DND-41 (cell line): Measurements from ENCODE around the gene ACSL3.

Source experiments
- ATAC-seq: fragments of 200-7000 bp; cut with Tn5 transposase; 3 replicates; pipeline ENCODE4 v1.9.1; 2021; ENCODE audit warnings: low read depth; ENCODE audit not compliant: insufficient read depth
- DNase-seq: peaks from one replicate; pipeline ENCODE4 v3.0.0-alpha.2; 2020
- H2AFZ ChIP-seq: 2 replicates; pipeline ENCODE4 v1.6.0; 2012; ENCODE audit warnings: low read depth, low read length
- H3K27ac ChIP-seq: 2 replicates; pipeline ENCODE4 v1.5.1; 2012; ENCODE audit warnings: low read length, inconsistent platforms
- H3K27me3 ChIP-seq: fragments of 200-600 bp; sonication (generic); 2 replicates; pipeline ENCODE4 v1.6.0; 2012; ENCODE audit warnings: low read length, mild to moderate bottlenecking, inconsistent platforms; ENCODE audit not compliant: insufficient read depth, poor library complexity
- H3K36me3 ChIP-seq: 2 replicates; pipeline ENCODE4 v1.5.1; 2012; ENCODE audit warnings: low read length, inconsistent platforms; ENCODE audit not compliant: insufficient read depth
- H3K4me1 ChIP-seq: 2 replicates; pipeline ENCODE4 v1.5.1; 2012; ENCODE audit warnings: mild to moderate bottlenecking, low read length; ENCODE audit not compliant: insufficient read depth
- H3K4me2 ChIP-seq: 2 replicates; pipeline ENCODE4 v1.6.0; 2012; ENCODE audit warnings: mild to moderate bottlenecking, moderate library complexity, low read length, inconsistent platforms; ENCODE audit not compliant: insufficient read depth
- H3K4me3 ChIP-seq, 2 experiments: fragments of 200-600 bp in 1 of 2; shearing (Covaris generic) in 1 of 2; 2 replicates each; pipeline ENCODE4 v1.5.1; 2012 to 2016; ENCODE audit warnings: inconsistent platforms in 2 of 2, low read length in 2 of 2, mild to moderate bottlenecking in 2 of 2, low read depth in 1 of 2, moderate library complexity in 1 of 2
- H3K79me2 ChIP-seq: 2 replicates; pipeline ENCODE4 v1.6.0; 2012; ENCODE audit warnings: low read length, inconsistent platforms; ENCODE audit not compliant: insufficient read depth
- H3K9ac ChIP-seq: 2 replicates; pipeline ENCODE4 v1.6.0; 2012; ENCODE audit warnings: low read depth, mild to moderate bottlenecking, inconsistent platforms, low read length, moderate library complexity
- H3K9me3 ChIP-seq: 2 replicates; pipeline ENCODE4 v1.5.1; 2012; ENCODE audit warnings: low read length, moderate library complexity, mild to moderate bottlenecking, inconsistent platforms; ENCODE audit not compliant: insufficient read depth, severe bottlenecking
- H4K20me1 ChIP-seq: 2 replicates; pipeline ENCODE4 v1.6.0; 2012; ENCODE audit warnings: low read length; ENCODE audit not compliant: insufficient read depth
- EZH2 ChIP-seq: IDR thresholded peaks from 3 replicates; pipeline ENCODE4 v1.6.1; 2012; ENCODE audit warnings: borderline replicate concordance, low read depth, mild to moderate bottlenecking, moderate library complexity, low read length, inconsistent platforms; ENCODE audit not compliant: severe bottlenecking
- TF ChIP-seq, protein P1 (sequence below): IDR thresholded peaks from 2 replicates; pipeline ENCODE4 v1.5.1; 2012; ENCODE audit warnings: borderline replicate concordance, low read length, moderate library complexity, mild to moderate bottlenecking; ENCODE audit not compliant: poor library complexity, severe bottlenecking; ENCODE audit errors: extremely low read depth

Gene ACSL3

DNA sequence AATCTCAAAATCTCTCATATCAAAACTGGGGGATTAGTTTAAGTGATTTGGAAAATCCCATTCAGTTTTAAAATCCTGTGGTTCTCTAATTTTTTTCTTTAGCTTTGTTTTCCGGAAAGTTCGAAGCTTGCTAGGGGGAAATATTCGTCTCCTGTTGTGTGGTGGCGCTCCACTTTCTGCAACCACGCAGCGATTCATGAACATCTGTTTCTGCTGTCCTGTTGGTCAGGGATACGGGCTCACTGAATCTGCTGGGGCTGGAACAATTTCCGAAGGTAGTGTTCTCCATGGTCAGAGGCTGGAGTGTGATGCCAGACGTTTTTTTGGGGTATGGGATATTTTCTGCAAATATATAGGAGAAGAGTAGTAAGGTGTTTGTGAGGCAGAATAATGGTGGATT is 66.1 kb downstream of the ACSL3 start:
- no peak overlapping the region for H3K27ac ChIP-seq

DNA sequence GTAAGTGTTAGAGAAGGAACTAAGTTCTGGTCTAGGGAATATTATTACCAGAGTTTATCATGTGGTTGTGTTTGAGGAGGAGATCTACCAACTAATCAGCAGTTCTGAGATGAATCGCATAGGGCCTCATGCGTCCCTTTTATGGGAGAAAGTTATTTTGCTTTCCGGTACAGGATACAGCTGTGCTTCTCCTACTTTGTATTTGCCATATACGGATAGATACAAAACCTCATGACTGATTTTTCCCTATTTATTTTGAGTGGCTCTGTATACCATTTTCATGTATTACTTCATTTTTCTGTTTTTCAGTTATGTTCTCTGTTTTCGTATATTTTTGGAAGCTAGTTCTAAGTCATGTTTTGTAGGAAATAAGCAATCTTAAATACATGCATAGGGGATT is 66.8 kb downstream of the ACSL3 start:
- H3K36me3 ChIP-seq, result peaks cover 75% of the 10 kb centered on the region
- no peaks in the 10 kb centered on the region for H3K79me2 ChIP-seq
- H3K9ac ChIP-seq, result no peak overlapping the region
- no peak overlapping the region for H3K27ac ChIP-seq
- H3K4me1 ChIP-seq, result no peaks in the 10 kb centered on the region
- no peak for TF ChIP-seq EZH2
- TF ChIP-seq, protein P1, sequence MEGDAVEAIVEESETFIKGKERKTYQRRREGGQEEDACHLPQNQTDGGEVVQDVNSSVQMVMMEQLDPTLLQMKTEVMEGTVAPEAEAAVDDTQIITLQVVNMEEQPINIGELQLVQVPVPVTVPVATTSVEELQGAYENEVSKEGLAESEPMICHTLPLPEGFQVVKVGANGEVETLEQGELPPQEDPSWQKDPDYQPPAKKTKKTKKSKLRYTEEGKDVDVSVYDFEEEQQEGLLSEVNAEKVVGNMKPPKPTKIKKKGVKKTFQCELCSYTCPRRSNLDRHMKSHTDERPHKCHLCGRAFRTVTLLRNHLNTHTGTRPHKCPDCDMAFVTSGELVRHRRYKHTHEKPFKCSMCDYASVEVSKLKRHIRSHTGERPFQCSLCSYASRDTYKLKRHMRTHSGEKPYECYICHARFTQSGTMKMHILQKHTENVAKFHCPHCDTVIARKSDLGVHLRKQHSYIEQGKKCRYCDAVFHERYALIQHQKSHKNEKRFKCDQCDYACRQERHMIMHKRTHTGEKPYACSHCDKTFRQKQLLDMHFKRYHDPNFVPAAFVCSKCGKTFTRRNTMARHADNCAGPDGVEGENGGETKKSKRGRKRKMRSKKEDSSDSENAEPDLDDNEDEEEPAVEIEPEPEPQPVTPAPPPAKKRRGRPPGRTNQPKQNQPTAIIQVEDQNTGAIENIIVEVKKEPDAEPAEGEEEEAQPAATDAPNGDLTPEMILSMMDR, result no peak
- ATAC-seq, result no peak
- no peaks in the 10 kb centered on the region for H4K20me1 ChIP-seq
- no peak for DNase-seq
- no peaks in the 10 kb centered on the region for H3K27me3 ChIP-seq
- H2AFZ ChIP-seq, result no peak overlapping the region
- H3K4me2 ChIP-seq, result no peak overlapping the region
- no peaks in the 10 kb centered on the region for H3K9me3 ChIP-seq
- H3K4me3 ChIP-seq, result no peak overlapping the region

More for the DNA sequence above, 66.1 kb downstream of the ACSL3 start:
- Histone ChIP-seq H3K9ac (no peak overlapping the region), H2AFZ (no peak overlapping the region), H3K27me3 (no peaks in the 10 kb centered on the region), H3K4me3 (no peak overlapping the region), H3K4me1 (no peaks in the 10 kb centered on the region), H3K36me3 (peaks cover 77% of the 10 kb centered on the region), H4K20me1 (no peaks in the 10 kb centered on the region), H3K79me2 (no peaks in the 10 kb centered on the region), H3K4me2 (no peak overlapping the region), H3K9me3 (no peaks in the 10 kb centered on the region)
- TF ChIP-seq EZH2, result no peak
- TF ChIP-seq, protein P1, result no peak
- DNase-seq (no peak), ATAC-seq (no peak)

DNA sequence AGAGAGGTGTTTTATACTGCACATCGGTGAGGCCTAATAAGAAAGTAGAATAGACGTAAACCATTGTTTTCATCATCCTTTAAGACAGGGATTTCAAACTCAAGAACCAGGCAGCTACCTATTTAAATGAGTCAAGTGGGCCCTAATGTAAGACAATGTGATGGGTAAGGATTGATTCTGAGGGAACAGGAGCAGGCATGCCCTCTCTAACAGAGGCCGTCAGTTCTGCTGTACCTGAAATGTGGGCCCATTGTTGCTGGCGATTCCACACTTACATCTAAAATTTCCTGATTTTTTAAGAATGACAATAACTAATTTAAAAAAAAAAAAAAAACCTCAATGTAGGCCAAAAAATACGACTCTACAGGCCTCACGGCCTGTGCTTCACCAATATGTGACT is 67.5 kb downstream of the ACSL3 start:
- no peaks in the 10 kb centered on the region for H3K9me3 ChIP-seq
- H3K27me3 ChIP-seq, result no peaks in the 10 kb centered on the region
- H3K79me2 ChIP-seq, result no peaks in the 10 kb centered on the region
- no peak overlapping the region for H3K4me2 ChIP-seq
- DNase-seq, result no peak
- peaks cover 73% of the 10 kb centered on the region for H3K36me3 ChIP-seq
- no peak overlapping the region for H3K27ac ChIP-seq
- no peak for TF ChIP-seq EZH2
- TF ChIP-seq, protein P1, result no peak
- H2AFZ ChIP-seq, result no peak overlapping the region
- ATAC-seq, result no peak
- H3K4me1 ChIP-seq, result no peaks in the 10 kb centered on the region
- H3K4me3 ChIP-seq, result no peak overlapping the region
- H3K9ac ChIP-seq, result no peak overlapping the region
- H4K20me1 ChIP-seq, result no peaks in the 10 kb centered on the region

- ATAC-seq, result no peak
- Histone ChIP-seq H3K4me3 (no peak overlapping the region), H3K27me3 (no peaks in the 10 kb centered on the region), H4K20me1 (no peaks in the 10 kb centered on the region), H3K27ac (no peak overlapping the region), H3K9me3 (no peaks in the 10 kb centered on the region), H3K79me2 (no peaks in the 10 kb centered on the region), H3K36me3 (peaks cover 76% of the 10 kb centered on the region), H3K4me2 (no peak overlapping the region), H3K4me1 (no peaks in the 10 kb centered on the region), H2AFZ (no peak overlapping the region), H3K9ac (no peak overlapping the region)
- TF ChIP-seq, protein P1, result no peak
- no peak for TF ChIP-seq EZH2
- DNase-seq, result no peak
Measured at GRCh38 chr2:222930862-222931261, 70.0 kb downstream of the ACSL3 start.
